ENCODE results near the gene KIF26B. TPM values are rescaled to one million over a fixed set of nuclear protein-coding genes. Genes with fewer than 3 reads are reported as not detected.

The KIF26B gene
- total RNA-seq, 1 experiment from 2014 or later = 1.2 TPM

- TF ChIP-seq, protein P1, sequence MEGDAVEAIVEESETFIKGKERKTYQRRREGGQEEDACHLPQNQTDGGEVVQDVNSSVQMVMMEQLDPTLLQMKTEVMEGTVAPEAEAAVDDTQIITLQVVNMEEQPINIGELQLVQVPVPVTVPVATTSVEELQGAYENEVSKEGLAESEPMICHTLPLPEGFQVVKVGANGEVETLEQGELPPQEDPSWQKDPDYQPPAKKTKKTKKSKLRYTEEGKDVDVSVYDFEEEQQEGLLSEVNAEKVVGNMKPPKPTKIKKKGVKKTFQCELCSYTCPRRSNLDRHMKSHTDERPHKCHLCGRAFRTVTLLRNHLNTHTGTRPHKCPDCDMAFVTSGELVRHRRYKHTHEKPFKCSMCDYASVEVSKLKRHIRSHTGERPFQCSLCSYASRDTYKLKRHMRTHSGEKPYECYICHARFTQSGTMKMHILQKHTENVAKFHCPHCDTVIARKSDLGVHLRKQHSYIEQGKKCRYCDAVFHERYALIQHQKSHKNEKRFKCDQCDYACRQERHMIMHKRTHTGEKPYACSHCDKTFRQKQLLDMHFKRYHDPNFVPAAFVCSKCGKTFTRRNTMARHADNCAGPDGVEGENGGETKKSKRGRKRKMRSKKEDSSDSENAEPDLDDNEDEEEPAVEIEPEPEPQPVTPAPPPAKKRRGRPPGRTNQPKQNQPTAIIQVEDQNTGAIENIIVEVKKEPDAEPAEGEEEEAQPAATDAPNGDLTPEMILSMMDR (IDR thresholded peaks at IDR 0.05) = no peak
- TF ChIP-seq ZBTB21 (CRISPR knock-in tag; IDR thresholded peaks at IDR 0.05; ENCODE audit: borderline replicate concordance) (no peak), GABPB1 (CRISPR knock-in tag; IDR thresholded peaks at IDR 0.05) (no peak), ATF3 (CRISPR knock-in tag; conservative IDR thresholded peaks at IDR 0.05) (no peak), RELA (CRISPR knock-in tag; IDR thresholded peaks at IDR 0.05; ENCODE audit: borderline replicate concordance) (no peak), ATF6 (CRISPR knock-in tag; IDR thresholded peaks at IDR 0.05) (no peak)
Observed at GRCh38 chr1:245621589-245621988, 466.8 kb downstream of the KIF26B start (continued).

- no peak overlapping the region for H3K27ac Mint-ChIP-seq
- H3K4me1 Mint-ChIP-seq = peaks cover 6% of the 10 kb centered on the region
- TF ChIP-seq SP1 (CRISPR knock-in tag; conservative IDR thresholded peaks at IDR 0.05) (no peak), ESRRA (CRISPR knock-in tag; IDR thresholded peaks at IDR 0.05; ENCODE audit: borderline replicate concordance) (no peak), EMX1 (CRISPR knock-in tag; IDR thresholded peaks at IDR 0.05) (no peak), ZNF512 (CRISPR knock-in tag; IDR thresholded peaks at IDR 0.05; ENCODE audit: borderline replicate concordance) (no peak), MAX (CRISPR knock-in tag; IDR thresholded peaks at IDR 0.05) (no peak), MLX (CRISPR knock-in tag; IDR thresholded peaks at IDR 0.05) (no peak), FOXK1 (CRISPR knock-in tag; IDR thresholded peaks at IDR 0.05) (no peak)
- TF ChIP-seq, protein P2, sequence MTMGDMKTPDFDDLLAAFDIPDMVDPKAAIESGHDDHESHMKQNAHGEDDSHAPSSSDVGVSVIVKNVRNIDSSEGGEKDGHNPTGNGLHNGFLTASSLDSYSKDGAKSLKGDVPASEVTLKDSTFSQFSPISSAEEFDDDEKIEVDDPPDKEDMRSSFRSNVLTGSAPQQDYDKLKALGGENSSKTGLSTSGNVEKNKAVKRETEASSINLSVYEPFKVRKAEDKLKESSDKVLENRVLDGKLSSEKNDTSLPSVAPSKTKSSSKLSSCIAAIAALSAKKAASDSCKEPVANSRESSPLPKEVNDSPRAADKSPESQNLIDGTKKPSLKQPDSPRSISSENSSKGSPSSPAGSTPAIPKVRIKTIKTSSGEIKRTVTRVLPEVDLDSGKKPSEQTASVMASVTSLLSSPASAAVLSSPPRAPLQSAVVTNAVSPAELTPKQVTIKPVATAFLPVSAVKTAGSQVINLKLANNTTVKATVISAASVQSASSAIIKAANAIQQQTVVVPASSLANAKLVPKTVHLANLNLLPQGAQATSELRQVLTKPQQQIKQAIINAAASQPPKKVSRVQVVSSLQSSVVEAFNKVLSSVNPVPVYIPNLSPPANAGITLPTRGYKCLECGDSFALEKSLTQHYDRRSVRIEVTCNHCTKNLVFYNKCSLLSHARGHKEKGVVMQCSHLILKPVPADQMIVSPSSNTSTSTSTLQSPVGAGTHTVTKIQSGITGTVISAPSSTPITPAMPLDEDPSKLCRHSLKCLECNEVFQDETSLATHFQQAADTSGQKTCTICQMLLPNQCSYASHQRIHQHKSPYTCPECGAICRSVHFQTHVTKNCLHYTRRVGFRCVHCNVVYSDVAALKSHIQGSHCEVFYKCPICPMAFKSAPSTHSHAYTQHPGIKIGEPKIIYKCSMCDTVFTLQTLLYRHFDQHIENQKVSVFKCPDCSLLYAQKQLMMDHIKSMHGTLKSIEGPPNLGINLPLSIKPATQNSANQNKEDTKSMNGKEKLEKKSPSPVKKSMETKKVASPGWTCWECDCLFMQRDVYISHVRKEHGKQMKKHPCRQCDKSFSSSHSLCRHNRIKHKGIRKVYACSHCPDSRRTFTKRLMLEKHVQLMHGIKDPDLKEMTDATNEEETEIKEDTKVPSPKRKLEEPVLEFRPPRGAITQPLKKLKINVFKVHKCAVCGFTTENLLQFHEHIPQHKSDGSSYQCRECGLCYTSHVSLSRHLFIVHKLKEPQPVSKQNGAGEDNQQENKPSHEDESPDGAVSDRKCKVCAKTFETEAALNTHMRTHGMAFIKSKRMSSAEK (CRISPR knock-in tag; IDR thresholded peaks at IDR 0.05; ENCODE audit: borderline replicate concordance) = no peak
- TF ChIP-seq, protein P3, sequence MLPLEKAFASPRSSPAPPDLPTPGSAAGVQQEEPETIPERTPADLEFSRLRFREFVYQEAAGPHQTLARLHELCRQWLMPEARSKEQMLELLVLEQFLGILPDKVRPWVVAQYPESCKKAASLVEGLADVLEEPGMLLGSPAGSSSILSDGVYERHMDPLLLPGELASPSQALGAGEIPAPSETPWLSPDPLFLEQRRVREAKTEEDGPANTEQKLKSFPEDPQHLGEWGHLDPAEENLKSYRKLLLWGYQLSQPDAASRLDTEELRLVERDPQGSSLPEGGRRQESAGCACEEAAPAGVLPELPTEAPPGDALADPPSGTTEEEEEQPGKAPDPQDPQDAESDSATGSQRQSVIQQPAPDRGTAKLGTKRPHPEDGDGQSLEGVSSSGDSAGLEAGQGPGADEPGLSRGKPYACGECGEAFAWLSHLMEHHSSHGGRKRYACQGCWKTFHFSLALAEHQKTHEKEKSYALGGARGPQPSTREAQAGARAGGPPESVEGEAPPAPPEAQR (CRISPR knock-in tag; IDR thresholded peaks at IDR 0.05) = no peak
- H3K9me3 Mint-ChIP-seq = no peaks in the 10 kb centered on the region
- ChIA-PET POLR2A (interaction anchor here (0.6 to 0.7 kb wide), 3 partner anchors 9 to 32 kb away, joined by 4 to 6 read pairs (median 5); no protein-coding TSS in a partner anchor), CTCF (interaction anchor here (0.8 kb wide), 1 partner anchor 381 kb away, joined by 5 read pairs; no protein-coding TSS in a partner anchor)
- DNase-seq (ENCODE audit: low spot score) (peak; percentile 42), ATAC-seq (peak; percentile 96)
- H3K27me3 Mint-ChIP-seq (ENCODE audit: low read depth) = no peaks in the 10 kb centered on the region
- H3K4me3 Mint-ChIP-seq = no peak overlapping the region
- H3K36me3 Mint-ChIP-seq = no peaks in the 10 kb centered on the region
Observed at GRCh38 chr1:245622332-245623014, 467.7 kb downstream of the KIF26B start.
